ENCODE data around the gene RHOF.
A peak's percentile ranks its signal among the peaks of the same experiment; 100 is the strongest.
"Not testable (repeated sequence)": the region's sequence is repeated elsewhere in the genome, so short reads cannot be mapped to it uniquely, and the experiment has no call there.

The RHOF gene

GRCh38 chr12:121767525-121768016, 25.9 kb downstream of the RHOF start:
- TF ChIP-seq ZFX (IDR thresholded peaks at IDR 0.05; ENCODE audit: borderline replicate concordance), result no peak
- no peak for TF ChIP-seq CTCF (IDR thresholded peaks at IDR 0.05)
- H3K27ac ChIP-seq, result no peak overlapping the region

GRCh38 chr12:121766290-121767039, 27.0 kb downstream of the RHOF start:
- H3K27ac ChIP-seq, result no peak overlapping the region

DNA sequence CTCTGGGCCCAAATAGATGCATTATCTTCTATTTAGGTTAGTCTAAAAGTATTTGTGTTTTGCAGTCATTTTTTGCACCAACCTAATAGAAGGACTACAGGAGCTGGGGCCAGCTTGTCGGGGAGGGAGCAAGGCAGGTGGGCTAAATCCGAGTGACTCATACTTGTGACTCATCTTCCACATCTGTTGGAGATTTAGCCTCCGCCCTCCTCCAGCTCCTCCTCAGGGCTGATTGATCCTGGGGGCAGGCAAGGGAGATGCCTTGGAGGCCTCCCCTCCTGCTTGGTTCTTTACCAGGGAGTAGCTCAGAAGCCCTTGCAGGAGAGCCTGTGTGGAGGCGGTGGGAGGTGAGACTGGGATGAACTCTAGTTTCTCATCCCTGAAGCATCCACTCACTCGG, 27.9 kb downstream of the RHOF start:
- TF ChIP-seq CTCF (IDR thresholded peaks at IDR 0.05) (no peak), ZFX (IDR thresholded peaks at IDR 0.05; ENCODE audit: borderline replicate concordance) (no peak)
- no peak overlapping the region for H3K27ac ChIP-seq

More at GRCh38 chr12:121766290-121767039, 27.0 kb downstream of the RHOF start:
- TF ChIP-seq ZFX (IDR thresholded peaks at IDR 0.05; ENCODE audit: borderline replicate concordance), result no peak
- TF ChIP-seq CTCF (IDR thresholded peaks at IDR 0.05), result no peak

GRCh38 chr12:121764808-121765207, 28.7 kb downstream of the RHOF start:
- TF ChIP-seq ZFX (IDR thresholded peaks at IDR 0.05; ENCODE audit: borderline replicate concordance) (no peak), CTCF (IDR thresholded peaks at IDR 0.05) (no peak)

DNA sequence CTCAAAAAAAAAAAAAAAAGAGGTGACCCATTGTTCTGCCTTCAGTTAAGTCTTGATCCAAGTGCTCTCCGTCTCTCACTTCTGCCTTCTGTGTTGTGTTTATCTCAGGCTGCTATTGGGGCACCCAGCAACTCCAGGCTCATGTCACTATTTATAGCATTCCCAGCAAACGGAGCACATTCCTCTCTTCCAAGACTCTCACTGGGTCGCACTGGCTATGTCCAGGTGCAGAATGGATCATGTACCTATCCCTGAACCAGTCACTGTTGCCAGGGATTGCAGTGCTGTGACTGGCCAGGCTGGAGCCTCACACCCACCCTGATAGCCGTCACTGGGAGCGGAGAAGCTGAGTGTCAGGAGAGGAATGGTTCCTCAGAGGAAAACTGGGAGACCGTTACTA, 31.2 kb downstream of the RHOF start:
- TF ChIP-seq ZFX (IDR thresholded peaks at IDR 0.05; ENCODE audit: borderline replicate concordance), result no peak
- no peak for TF ChIP-seq CTCF (IDR thresholded peaks at IDR 0.05)
- no peak overlapping the region for H3K27ac ChIP-seq

More at GRCh38 chr12:121764808-121765207, 28.7 kb downstream of the RHOF start:
- H3K27ac ChIP-seq, result no peak overlapping the region

GRCh38 chr12:121758536-121758935, 35.0 kb downstream of the RHOF start:
- not testable (repeated sequence) for H3K27ac ChIP-seq

GRCh38 chr12:121755591-121755990, 37.9 kb downstream of the RHOF start:
- peak overlapping the region; percentile 67 for H3K27ac ChIP-seq
- TF ChIP-seq ZFX (IDR thresholded peaks at IDR 0.05; ENCODE audit: borderline replicate concordance), result no peak
- TF ChIP-seq CTCF (IDR thresholded peaks at IDR 0.05), result no peak

All from 22Rv1 (cell line).